Liver (tissue), 9 donors: ENCODE data around the gene ANKRD50. TPM values are rescaled to one million over a fixed set of nuclear protein-coding genes. Genes with fewer than 3 reads are reported as not detected.

Experiments used
- DNase-seq: peaks from one replicate; pipeline ENCODE4 v3.0.0-alpha.2; 2017; ENCODE audit warnings: low spot score
- H3K27ac ChIP-seq, 2 donors: one replicate each; pipeline ENCODE4 v1.7.0; 2013; ENCODE audit warnings: inconsistent platforms in 2 of 2, low read length in 2 of 2, control low read depth in 1 of 2, low read depth in 1 of 2, mild to moderate bottlenecking in 1 of 2
- H3K27me3 ChIP-seq, 4 donors: one replicate each; pipeline versions ENCODE4 v1.6.1 to v1.7.0; 2013; ENCODE audit warnings: low read length in 3 of 4, inconsistent platforms in 1 of 4, mild to moderate bottlenecking in 1 of 4, moderate library complexity in 1 of 4; ENCODE audit not compliant: control insufficient read depth in 4 of 4, insufficient read depth in 4 of 4
- H3K36me3 ChIP-seq, 4 donors: one replicate each; pipeline versions ENCODE4 v1.6.1 to v1.7.0; 2013; ENCODE audit warnings: low read length in 3 of 4, mild to moderate bottlenecking in 3 of 4, low read depth in 1 of 4, moderate library complexity in 1 of 4; ENCODE audit not compliant: control insufficient read depth in 4 of 4, insufficient read depth in 3 of 4
- H3K4me1 ChIP-seq, 4 donors: one replicate each; pipeline versions ENCODE4 v1.6.1 to v1.7.0; 2013; ENCODE audit warnings: low read length in 3 of 4, mild to moderate bottlenecking in 3 of 4, moderate library complexity in 1 of 4; ENCODE audit not compliant: control insufficient read depth in 4 of 4, insufficient read depth in 4 of 4
- H3K4me3 ChIP-seq, 3 donors: one replicate each; pipeline versions ENCODE4 v1.6.1 to v1.7.0; 2013; ENCODE audit warnings: low read length in 3 of 3, control low read depth in 1 of 3, low read depth in 1 of 3, mild to moderate bottlenecking in 1 of 3
- H3K9ac ChIP-seq, 2 donors: one replicate each; pipeline ENCODE4 v1.7.0; 2013; ENCODE audit warnings: low read length in 2 of 2, mild to moderate bottlenecking in 2 of 2, moderate library complexity in 2 of 2, control low read depth in 1 of 2, low read depth in 1 of 2
- H3K9me3 ChIP-seq, 4 donors: one replicate each; pipeline versions ENCODE4 v1.6.1 to v1.7.0; 2013; ENCODE audit warnings: low read length in 3 of 4; ENCODE audit not compliant: control insufficient read depth in 4 of 4
- ATF3 ChIP-seq: IDR thresholded peaks from 2 replicates; pipeline ENCODE4 v1.6.1; 2016; ENCODE audit warnings: antibody characterized with exemption
- CTCF ChIP-seq: fragments of 150-350 bp; IDR thresholded peaks from 2 replicates; pipeline ENCODE4 v1.5.1; 2017; ENCODE audit warnings: improper control_type of control experiment, low read depth, low read length; ENCODE audit not compliant: missing input control
- EGR1 ChIP-seq, 2 donors: IDR thresholded peaks; 2 replicates each; pipeline ENCODE4 v1.6.1; 2016 to 2018; ENCODE audit warnings: antibody characterized with exemption in 2 of 2, low read depth in 2 of 2
- FOXA1 ChIP-seq: IDR thresholded peaks from 2 replicates; pipeline ENCODE4 v1.6.1; 2016; ENCODE audit warnings: antibody characterized with exemption
- GABPA ChIP-seq, 2 donors: IDR thresholded peaks in 1 of 2; conservative IDR thresholded peaks in 1 of 2; 2 replicates each; pipeline ENCODE4 v1.6.1; 2016; ENCODE audit warnings: antibody characterized with exemption in 2 of 2, mild to moderate bottlenecking in 1 of 2, moderate library complexity in 1 of 2
- HNF4A ChIP-seq, 2 donors: conservative IDR thresholded peaks; 2 replicates each; pipeline ENCODE4 v1.6.1; 2016; ENCODE audit warnings: antibody characterized with exemption in 2 of 2, mild to moderate bottlenecking in 2 of 2
- HNF4G ChIP-seq: IDR thresholded peaks from 2 replicates; pipeline ENCODE4 v1.6.1; 2016; ENCODE audit warnings: antibody characterized with exemption
- JUND ChIP-seq, 2 donors: IDR thresholded peaks; 2 replicates each; pipeline ENCODE4 v1.6.1; 2016; ENCODE audit warnings: antibody characterized with exemption in 2 of 2
- MAX ChIP-seq: IDR thresholded peaks from 2 replicates; pipeline ENCODE4 v1.6.1; 2016; ENCODE audit warnings: antibody characterized with exemption
- NR2F2 ChIP-seq: IDR thresholded peaks from 2 replicates; pipeline ENCODE4 v1.6.1; 2016; ENCODE audit warnings: antibody characterized with exemption
- RAD21 ChIP-seq, 2 donors: IDR thresholded peaks; 2 replicates each; pipeline ENCODE4 v1.6.1; 2016; ENCODE audit warnings: antibody characterized with exemption in 2 of 2, mild to moderate bottlenecking in 2 of 2
- REST ChIP-seq: IDR thresholded peaks from 2 replicates; pipeline ENCODE4 v1.6.1; 2016; ENCODE audit warnings: antibody characterized with exemption, mild to moderate bottlenecking
- RXRA ChIP-seq, 2 donors: IDR thresholded peaks; 2 replicates each; pipeline ENCODE4 v1.6.1; 2017 to 2018; ENCODE audit warnings: antibody characterized with exemption in 2 of 2, mild to moderate bottlenecking in 1 of 2
- SP1 ChIP-seq: IDR thresholded peaks from 2 replicates; pipeline ENCODE4 v1.6.1; 2018; ENCODE audit warnings: antibody characterized with exemption, mild to moderate bottlenecking
- TAF1 ChIP-seq: conservative IDR thresholded peaks from 2 replicates; pipeline ENCODE4 v1.6.1; 2016; ENCODE audit warnings: antibody characterized with exemption, mild to moderate bottlenecking
- YY1 ChIP-seq: IDR thresholded peaks from 2 replicates; pipeline ENCODE4 v1.6.1; 2016; ENCODE audit warnings: antibody characterized with exemption, mild to moderate bottlenecking
- ZBTB33 ChIP-seq: IDR thresholded peaks from 2 replicates; pipeline ENCODE4 v1.6.1; 2016; ENCODE audit warnings: antibody characterized with exemption
- WGBS: extraction: QIAGEN DNeasy Blood & Tissue Kit; methylation state at CpG from one replicate; pipeline ENCODE4 v1.1.7; 2013; 5-methylcytosine and 5-hydroxymethylcytosine counted together
- polyA plus RNA-seq, 2 donors: library from polyadenylated mRNA; stranded (reverse) in 1 of 2; unstranded in 1 of 2; fragments of 200-250 nt in 1 of 2; fragments of >200 nt in 1 of 2; fragmentation: Nextera tagmentation in 1 of 2; extraction: Ambion mirVana in 1 of 2; gene quantifications; one replicate each; pipeline versions ENCODE4 v1.2.1 to v1.2.3, GENCODE V29; 2013 to 2015
- total RNA-seq, 2 donors: library from RNA; depleted of rRNA; stranded (reverse); fragments of >200 nt; gene quantifications; one replicate each; pipeline ENCODE4 v1.2.3, GENCODE V29; 2014
- donor health status: healthy.
- donor health status: healthy.
- donor health status: healthy.
- donor health status: healthy.
- donor health status: healthy.

Gene ANKRD50
- total and polyA plus RNA-seq, 4 donors = 2.4 to 16.7 (median 6.0) TPM

- Histone ChIP-seq H3K4me1 (peaks cover 0 to 2% (median 0%) of the 10 kb centered on the region in 4 donors), H3K27ac (no peak overlapping the region), H3K9me3 (no peaks in the 10 kb centered on the region), H3K9ac (no peak overlapping the region), H3K4me3 (no peak overlapping the region), H3K36me3 (no peaks in the 10 kb centered on the region), H3K27me3 (no peaks in the 10 kb centered on the region)
- TF ChIP-seq GABPA (IDR thresholded peaks at IDR 0.05 in 1 of 2, conservative IDR thresholded peaks at IDR 0.05 in 1 of 2) (no peak), EGR1 (IDR thresholded peaks at IDR 0.05; ENCODE audit: low read depth in 2 of 2) (no peak), HNF4A (conservative IDR thresholded peaks at IDR 0.05) (no peak), REST (no peak), YY1 (no peak), ZBTB33 (no peak), RXRA (IDR thresholded peaks at IDR 0.05) (no peak), ATF3 (no peak), SP1 (no peak), HNF4G (no peak), CTCF (no peak), JUND (IDR thresholded peaks at IDR 0.05) (no peak)
- DNase-seq = no peak
Observed at GRCh38 chr4:124685851-124686250, 26.7 kb downstream of the ANKRD50 start.

- 90% methylated on average over 3 of the region's 3 CpGs for WGBS
- Histone ChIP-seq H3K9ac (no peak overlapping the region), H3K4me1 (peaks cover 0 to 2% (median 0%) of the 10 kb centered on the region in 4 donors), H3K36me3 (no peaks in the 10 kb centered on the region), H3K9me3 (no peaks in the 10 kb centered on the region), H3K27me3 (no peaks in the 10 kb centered on the region), H3K27ac (no peak overlapping the region), H3K4me3 (no peak overlapping the region)
- DNase-seq = no peak
- TF ChIP-seq NR2F2 (no peak), GABPA (IDR thresholded peaks at IDR 0.05 in 1 of 2, conservative IDR thresholded peaks at IDR 0.05 in 1 of 2) (no peak), CTCF (no peak), FOXA1 (no peak), SP1 (no peak), TAF1 (no peak), HNF4G (no peak), MAX (no peak), RAD21 (IDR thresholded peaks at IDR 0.05) (no peak), HNF4A (conservative IDR thresholded peaks at IDR 0.05) (no peak), REST (no peak), JUND (IDR thresholded peaks at IDR 0.05) (no peak), YY1 (no peak)
Observed at GRCh38 chr4:124684301-124684700, 28.2 kb downstream of the ANKRD50 start.
